Dermis microvascular lymphatic vessel endothelial cell (primary cell): ENCODE measurements around the gene POLK. TPM values are rescaled to one million over a fixed set of nuclear protein-coding genes. Genes with fewer than 3 reads are reported as not detected.
"Not testable (repeated sequence)": the region's sequence is repeated elsewhere in the genome, so short reads cannot be mapped to it uniquely, and the experiment has no call there.

Experiments used
- DNase-seq, 2 donors: peaks; one replicate each; pipeline versions ENCODE4 v3.0.0 to v3.0.0-alpha.2; 2010; ENCODE audit warnings: low read depth in 2 of 2
- total RNA-seq: library from RNA; depleted of rRNA; stranded (reverse); fragments of >200 nt; gene quantifications from 2 replicates; pipeline ENCODE4 v1.2.1, GENCODE V29; 2014

The POLK gene
- total RNA-seq, 1 donor from 2014 or later: 22.0 TPM

- no peak for DNase-seq
These were observed 97.2 kb downstream of the POLK start for GRCh38 chr5:75608870-75609269.

DNA sequence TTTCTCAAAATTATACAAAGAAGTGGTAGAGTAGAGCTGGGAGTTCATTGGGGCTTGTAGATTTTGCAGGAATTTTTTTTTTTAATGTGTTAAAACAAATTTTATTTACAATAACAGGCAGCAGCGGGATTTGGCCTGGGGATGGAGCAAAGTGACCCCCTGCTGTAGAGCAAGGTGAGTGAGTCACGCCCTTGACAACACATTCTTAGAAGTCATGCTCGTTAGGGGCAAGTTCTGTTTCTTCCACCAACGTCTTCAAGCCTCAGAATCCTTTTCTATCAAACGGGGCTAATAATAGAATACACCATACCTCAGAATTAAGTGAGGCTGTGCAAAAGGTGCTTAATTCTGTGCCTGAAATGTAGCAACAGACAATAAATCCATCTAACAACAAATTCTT is 98.5 kb downstream of the POLK start:
- DNase-seq: no peak

DNA sequence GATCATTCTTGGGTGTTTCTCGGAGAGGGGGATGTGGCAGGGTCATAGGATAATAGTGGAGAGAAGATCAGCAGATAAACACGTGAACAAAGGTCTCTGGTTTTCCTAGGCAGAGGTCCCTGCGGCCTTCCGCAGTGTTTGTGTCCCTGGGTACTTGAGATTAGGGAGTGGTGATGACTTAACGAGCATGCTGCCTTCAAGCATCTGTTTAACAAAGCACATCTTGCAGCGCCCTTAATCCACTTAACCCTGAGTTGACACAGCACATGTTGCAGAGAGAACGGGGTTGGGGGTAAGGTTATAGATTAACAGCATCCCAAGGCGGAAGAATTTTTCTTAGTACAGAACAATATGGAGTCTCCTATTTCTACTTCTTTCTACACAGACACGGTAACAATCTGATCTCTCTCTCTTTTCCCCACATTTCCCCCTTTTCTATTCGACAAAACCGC is 99.2 kb downstream of the POLK start:
- DNase-seq: not testable (repeated sequence)

GRCh38 chr5:75611311-75612225 is 99.9 kb downstream of the POLK start, which contains the start of gene ANKDD1B:
ANKDD1B (plus strand) TSS chr5:75611453; CDS start chr5:75611635, 182 bp downstream.
- peak in 1 of 2 donors; percentile 35 for DNase-seq

- DNase-seq: no peak
These were observed 100.5 kb downstream of the POLK start for GRCh38 chr5:75612226-75612569.

DNA sequence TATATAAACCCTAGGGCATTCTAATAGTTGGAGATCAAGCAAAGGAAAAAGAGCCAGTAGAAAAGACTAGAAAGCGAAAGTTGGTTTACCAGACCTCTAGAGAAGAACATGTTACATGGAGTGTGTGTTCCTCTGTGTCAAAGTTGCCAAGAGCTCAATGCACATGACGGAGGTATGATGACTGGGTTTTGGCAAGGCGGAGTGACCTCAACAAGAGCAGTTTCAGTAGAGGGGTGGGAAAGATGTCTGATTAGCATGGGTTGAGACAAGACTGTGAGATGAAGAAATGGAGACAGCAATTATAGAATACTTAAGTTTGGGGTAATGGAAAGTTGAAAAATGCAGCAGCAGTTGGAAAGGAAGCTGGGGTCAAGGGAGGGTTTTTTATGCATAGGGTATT is 101.2 kb downstream of the POLK start:
- DNase-seq: no peak

GRCh38 chr5:75614176-75614575 is 102.5 kb downstream of the POLK start:
- DNase-seq: no peak

DNA sequence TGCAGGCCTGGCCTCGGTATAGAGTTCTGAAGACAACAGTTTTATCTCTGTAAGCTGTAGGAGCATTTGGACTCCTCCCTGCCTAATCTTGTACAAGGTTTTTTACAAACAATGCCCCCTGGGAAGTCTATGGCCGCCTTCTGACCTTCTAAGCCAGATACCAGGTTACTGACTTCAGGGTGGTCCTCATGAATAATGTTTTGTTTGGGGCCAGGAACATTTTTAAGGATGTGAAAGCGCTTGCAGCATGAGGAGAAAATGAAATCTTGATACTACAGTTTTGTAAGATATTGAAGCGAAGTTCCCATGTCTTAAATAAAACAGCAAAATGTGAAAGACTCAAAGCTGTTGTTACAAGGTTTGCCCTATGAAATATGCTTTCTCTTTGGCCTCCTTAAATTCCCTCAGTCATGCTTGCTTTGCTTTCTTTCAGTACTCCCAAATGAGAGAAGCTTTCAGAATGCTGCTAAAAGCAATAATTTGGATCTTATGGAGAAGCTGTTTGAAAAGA is 104.7 kb downstream of the POLK start:
- DNase-seq: no peak

DNA sequence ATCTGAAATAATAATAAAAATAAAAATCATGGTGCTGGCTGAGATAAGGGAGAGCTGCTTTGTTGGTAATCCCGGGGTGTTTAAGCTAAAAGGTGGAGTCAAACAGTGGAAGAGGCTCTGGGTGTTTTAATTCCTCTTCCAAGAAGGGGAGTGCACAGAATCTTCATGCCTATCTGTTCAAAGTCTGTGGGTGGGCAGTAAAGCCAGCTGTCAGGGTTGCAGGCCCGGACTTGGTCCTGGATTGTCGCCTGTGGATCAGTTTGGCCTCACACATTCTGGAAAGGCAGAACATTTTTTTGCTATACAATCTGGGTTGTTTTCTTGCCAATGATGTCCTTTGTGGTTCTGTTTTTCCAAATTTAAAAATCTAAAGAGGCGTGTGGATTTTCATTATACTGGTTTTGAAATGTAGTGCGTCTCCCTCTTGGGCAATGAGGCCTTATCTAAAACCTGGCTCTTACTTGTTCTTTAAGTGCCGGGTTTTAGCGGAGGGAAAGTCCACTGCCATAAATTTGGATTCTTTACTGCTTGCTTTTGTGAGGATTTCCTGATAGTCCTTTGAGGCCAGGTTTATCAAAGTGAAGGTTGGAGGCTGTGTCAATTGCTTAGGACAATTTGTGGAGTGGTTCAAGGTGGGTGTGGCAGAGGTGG is 105.4 kb downstream of the POLK start:
- no peak for DNase-seq

GRCh38 chr5:75617736-75618352 is 106.2 kb downstream of the POLK start:
- DNase-seq: no peak

- DNase-seq: no peak
These were observed 108.7 kb downstream of the POLK start for GRCh38 chr5:75620184-75620959.

DNA sequence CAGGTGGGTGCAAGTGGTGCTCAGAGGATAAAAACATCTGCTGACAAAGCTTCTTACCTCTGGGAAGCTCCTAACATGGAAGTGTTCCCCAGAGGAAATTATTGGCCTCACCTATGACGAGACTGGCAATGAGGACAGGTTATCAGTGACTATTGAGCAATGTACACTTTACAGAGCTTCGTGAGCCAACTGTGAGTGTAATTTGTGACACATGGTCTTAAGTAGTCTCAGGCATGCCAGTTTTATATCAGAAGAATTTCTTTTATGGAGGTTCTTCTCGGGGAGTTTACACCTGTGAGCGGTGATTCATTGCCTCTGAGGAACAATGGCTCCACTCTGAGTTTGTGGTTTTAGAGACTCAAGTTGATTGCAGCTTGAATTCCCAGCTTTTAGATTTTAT is 110.9 kb downstream of the POLK start:
- DNase-seq: no peak

DNA sequence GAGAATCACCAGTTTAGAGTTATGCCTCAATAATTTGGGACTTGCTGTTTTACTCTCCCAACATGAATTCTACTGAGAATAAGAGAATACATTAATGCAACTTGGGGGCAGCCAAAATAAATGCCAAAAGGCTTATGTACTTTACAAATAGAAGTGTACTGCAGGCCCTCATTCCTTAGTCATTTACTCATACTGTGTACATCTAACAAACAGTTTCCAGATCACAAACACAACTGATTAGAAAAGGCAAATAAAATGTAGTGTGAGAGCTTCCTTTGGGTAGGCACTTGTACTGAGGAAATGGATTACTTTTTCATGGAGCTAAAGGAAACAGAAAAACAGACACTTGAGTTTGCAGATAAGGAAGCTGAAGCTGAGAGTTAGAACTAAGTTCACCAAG is 112.2 kb downstream of the POLK start:
- DNase-seq: no peak

GRCh38 chr5:75626959-75627358 is 115.3 kb downstream of the POLK start:
- DNase-seq: no peak

GRCh38 chr5:75627801-75628200 is 116.1 kb downstream of the POLK start:
- DNase-seq: no peak

- no peak for DNase-seq
These were observed 119.2 kb downstream of the POLK start for GRCh38 chr5:75630875-75631274.

- DNase-seq: no peak
These were observed 120.6 kb downstream of the POLK start for GRCh38 chr5:75632321-75632720.

- DNase-seq: no peak
These were observed 126.3 kb downstream of the POLK start for GRCh38 chr5:75637949-75638348.

DNA sequence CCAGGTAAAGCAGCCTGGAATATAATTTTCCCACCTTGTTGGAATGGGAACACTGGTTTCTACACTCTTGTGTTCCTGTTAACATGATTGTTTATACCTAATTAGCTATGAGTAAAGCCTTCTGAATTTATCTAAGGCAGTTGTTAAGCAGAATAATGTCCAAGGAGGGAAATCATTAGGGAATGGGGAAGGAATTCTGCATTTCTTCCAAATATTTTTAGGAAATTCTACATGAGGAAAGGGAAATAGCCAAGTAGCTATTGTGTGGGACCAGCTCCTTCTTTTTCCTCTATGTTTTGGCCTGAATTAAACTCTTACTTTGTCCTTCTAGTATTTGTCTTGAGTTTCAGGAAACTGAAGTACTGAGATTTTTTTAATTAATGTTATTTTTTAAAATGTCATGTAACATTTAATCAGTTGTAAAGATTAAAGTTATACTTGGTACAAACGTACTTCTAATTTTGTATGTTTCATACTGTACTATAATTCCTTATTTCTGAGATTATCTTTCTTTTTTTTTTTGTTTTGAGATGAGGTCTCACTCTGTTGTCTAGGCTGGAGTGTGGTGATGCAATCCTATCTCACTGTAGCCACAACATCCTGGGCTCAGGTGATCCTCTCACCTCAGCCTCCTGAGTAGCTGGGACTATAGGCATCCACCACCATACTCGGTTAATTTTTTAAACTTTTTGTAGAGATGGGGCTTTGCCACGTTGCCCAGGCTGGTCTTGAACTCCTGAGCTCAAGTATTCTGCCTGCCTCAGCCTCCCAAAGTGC is 128.0 kb downstream of the POLK start:
- DNase-seq: no peak

DNA sequence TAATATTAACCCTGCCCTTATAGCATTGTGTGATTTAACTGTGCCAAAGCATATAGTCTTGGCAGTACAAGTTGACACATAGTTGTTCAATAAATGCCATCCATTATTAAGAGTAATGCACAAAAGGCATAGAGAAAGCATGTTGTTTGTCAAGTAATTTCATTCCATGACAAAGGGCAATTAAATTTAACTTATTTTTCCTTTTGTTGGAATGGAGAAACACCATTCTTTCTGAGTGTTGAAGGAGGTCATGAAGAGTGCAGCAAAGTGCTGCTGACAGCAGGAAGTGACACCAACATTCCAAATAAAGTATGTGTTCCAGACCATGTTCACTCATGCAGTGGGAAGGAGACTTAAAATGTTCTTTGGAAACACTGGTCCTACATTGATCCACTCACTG is 128.7 kb downstream of the POLK start:
- peak; percentile 41 to 87 for DNase-seq

GRCh38 chr5:75640826-75641225 is 129.1 kb downstream of the POLK start:
- peak in 1 of 2 donors; percentile 49 for DNase-seq
